HT-29 (cell line): Measurements from ENCODE around the gene TAPT1. TPM values are rescaled to one million over a fixed set of nuclear protein-coding genes. Genes with fewer than 3 reads are reported as not detected.
"Not testable (repeated sequence)": the region's sequence is repeated elsewhere in the genome, so short reads cannot be mapped to it uniquely, and the experiment has no call there.

Experiments
- DNase-seq: peaks from one replicate; pipeline ENCODE4 v3.0.0-alpha.2; 2015; ENCODE audit warnings: low spot score
- total RNA-seq: library from RNA; depleted of rRNA; stranded (reverse); fragments of >200 nt; shearing (Covaris generic); gene quantifications from 2 replicates; pipeline ENCODE4 v1.2.3, GENCODE V29; 2014

The TAPT1 gene
- total RNA-seq, 1 experiment from 2014 or later, result 6.7 TPM

DNA sequence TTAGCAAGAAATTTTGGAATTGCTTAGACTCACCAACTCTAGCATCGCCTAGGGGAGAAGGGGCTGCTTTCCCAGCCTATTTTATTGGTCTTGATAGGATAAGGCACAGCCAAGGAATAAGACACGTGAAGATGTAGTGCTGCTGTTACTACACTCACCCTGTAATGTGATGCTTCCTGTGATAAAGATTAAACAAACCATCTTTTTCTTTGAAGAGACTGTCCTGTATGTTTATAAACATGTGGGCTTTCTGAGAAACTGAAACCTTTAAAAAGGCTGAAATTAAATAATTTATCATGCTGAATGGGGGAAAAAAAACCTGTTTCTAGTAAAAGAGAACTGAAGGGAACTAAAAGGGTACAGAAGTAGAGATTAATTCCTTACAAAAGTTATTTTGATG, 13.2 kb downstream of the TAPT1 start:
- DNase-seq, result no peak

DNA sequence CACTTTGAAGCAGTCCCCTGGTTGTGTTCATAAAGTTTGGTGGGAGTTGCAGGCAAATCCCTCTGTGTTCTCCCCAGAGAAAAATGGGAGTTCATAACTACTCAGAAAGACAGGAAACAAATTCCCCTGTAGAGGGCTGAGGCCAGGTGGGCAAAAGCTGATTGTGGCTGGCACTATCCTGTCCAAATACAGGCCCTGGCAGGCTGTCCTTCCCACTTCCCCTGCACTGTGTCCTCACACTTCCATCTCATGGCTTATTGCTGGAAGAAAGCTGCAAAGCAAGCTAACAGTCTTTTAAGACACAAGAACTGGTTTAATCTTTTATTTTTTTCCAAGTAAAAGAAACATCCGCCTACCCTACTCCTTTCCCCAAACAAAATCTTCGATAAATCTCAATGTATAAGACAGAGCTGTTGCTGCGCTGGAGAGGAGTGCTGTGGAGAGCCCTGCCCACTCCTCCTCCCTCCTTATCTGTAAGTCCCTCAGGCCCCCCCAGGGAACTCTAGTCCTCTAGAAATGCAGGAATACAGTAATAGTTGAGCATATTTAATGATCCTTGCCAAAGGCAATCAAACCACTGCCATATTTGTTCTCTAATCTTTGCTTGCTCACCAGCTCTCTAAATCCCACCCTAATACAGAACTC, 14.0 kb downstream of the TAPT1 start:
- DNase-seq, result no peak

DNA sequence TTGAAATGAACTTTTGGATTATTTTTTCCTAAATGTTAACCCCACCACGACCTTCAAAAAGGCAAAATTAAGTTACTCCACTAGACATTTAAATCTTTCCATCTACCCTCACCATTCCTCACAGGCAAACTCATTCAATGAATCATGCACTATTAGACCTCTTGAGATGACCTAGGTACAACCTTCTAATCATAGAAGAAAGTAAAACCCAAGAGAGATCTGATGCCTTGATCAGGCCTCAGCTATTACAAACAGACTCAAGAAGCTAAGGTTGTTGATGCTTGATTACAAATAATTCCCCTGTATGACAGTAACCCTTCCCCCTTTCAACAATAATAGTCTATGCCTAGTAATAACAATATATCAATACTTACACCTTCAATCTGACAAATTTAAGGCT, 18.9 kb downstream of the TAPT1 start:
- no peak for DNase-seq

DNA sequence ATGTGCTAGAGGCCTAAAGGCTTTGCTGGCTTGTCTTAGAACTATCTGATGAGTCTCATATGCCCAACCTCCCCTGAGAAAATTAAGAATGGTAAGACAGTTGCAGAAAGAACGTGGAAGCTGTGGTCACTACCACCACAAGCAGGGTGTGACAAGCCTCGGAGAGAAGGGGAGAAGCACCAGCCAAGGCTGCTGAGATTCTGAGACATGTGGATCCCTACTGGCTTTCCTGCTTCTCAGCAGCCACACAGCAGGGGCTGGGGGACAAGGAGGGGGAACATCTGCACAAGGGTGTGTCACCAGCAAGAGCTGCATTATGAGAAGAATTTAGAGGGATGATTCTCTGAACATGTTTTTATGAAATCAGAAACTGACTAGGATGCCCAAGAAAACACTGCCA, 19.4 kb downstream of the TAPT1 start:
- DNase-seq, result no peak

DNA sequence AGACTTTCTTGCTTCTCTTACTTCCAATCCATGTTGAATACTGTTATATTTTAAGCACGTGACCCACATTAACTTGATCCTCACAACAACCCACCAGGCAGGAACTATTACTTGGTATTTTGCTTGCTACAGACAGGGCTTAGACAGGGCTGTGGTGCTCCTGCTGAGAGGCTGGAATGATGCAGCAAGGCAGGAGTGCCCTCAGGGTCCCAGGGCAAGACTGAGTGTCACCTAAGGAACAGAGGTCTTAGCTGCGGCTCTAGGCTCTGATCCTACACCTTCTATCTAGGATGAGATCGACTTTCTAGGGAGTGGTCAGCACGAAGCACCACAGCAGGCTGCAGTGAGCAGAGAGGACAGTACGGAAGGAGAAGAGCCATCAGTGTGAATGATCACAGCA, 20.0 kb downstream of the TAPT1 start:
- no peak for DNase-seq

DNA sequence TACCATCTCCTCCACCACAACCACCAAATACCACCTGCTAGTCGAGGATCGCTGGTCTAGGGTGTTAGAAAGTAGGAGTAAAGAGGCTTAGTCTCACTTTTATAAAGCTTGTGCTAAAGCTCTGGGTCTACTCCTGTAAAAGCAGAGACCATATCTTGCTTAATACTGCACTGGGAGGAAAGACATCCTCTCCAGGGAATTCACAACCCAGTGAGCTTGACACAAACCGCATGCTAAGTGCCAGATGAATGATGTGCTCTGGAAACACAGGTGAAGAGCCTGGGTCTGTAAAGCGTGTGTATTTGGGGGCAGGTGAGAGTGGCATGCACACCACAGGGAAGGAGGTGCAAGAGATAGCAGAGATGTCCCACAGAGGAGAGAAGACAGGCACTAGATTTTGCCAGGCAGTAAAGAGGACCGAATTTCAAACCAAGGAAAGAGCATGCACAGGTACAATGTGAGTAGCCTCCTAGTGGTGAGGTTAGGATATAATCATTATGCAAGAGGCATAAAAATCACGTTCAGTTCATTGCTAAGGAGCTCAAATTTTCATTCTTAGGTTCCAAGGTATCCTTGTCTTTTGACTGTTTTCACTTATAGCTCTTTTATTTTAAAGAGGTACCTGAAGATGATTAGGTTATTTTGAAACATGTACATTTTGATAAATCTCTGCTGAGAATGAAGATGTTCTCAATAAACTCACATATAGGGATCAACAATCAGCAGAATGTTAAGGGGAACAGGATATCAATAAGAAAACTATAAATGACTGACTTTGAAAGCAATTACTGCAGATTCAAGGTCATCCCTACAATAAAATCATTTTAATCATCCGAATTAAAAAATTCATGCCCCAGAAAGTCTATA, 20.7 kb downstream of the TAPT1 start:
- peak; percentile 33 for DNase-seq

DNA sequence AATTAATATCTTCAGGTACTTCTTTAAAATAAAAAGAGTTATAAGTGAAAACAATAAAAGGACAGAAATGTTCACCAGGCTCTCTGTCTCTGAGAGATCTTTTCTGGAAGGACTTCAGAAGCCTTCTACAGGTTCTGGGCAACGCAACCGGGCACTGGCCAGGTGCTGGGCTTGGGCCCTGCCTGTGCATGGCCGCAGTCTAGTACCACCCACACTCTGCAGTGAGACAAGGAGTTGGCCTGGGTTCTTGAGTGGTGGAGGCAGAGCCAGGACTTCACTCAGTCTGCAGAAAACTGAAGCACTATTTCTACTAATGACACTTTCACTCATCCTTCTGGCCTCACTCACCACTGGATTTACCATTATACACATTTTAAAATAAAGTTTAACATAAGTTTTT, 21.8 kb downstream of the TAPT1 start:
- no peak for DNase-seq

DNA sequence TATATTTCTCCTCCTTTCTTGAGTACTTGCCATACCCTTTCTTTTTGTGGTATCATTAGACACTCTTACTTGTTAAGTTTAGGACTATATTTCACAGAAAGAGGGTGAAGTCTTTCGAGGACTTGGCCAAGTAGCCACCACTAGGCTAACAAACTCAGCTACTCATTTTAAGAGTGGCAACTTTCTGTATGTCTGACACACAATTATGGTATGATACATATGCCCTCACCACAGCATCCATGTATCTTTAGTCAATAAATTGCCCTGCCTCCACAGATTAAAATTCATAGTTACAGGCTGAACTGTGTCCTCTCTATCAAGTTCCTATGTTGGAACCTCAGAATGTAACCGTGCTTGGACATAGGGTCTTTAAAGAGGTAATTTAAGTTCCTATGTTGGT, 23.2 kb downstream of the TAPT1 start:
- DNase-seq, result no peak

DNA sequence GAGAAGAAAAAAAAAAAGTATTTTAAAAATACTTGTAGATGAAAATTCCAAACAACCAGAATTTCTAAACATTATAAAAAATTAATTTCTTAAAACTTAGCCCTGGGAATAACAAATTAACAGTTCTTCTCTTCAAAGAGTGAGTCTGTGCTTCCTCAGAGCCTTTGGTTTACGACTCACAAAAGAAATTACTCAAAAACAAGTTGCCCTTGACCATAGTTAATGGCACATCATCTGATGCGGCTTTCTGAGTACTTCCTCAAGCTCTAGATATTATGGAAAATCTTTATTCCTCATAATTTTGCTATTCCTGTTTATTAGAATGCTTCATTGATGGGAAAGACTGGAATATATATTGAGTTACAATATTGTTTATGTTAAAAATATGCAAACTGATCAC, 23.7 kb downstream of the TAPT1 start:
- no peak for DNase-seq

DNA sequence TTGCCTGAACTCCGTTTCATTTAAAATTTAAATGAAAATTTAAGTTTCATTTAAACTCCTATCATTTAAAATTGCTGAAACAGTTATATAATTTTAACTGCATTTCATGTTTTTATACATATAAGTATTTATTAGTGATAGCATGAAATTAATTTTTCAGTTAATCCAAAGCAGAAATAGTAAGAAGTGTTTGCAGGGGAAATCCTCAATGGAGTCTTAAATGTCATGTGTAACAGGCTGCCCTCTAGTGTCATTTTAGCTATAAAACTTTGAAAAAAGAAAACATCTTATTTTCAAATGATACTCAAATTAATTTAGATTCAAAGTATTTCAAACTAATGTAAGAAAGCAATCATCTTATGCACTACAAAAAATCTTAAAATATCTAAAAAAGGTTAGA, 27.2 kb downstream of the TAPT1 start:
- peak; percentile 45 for DNase-seq

DNA sequence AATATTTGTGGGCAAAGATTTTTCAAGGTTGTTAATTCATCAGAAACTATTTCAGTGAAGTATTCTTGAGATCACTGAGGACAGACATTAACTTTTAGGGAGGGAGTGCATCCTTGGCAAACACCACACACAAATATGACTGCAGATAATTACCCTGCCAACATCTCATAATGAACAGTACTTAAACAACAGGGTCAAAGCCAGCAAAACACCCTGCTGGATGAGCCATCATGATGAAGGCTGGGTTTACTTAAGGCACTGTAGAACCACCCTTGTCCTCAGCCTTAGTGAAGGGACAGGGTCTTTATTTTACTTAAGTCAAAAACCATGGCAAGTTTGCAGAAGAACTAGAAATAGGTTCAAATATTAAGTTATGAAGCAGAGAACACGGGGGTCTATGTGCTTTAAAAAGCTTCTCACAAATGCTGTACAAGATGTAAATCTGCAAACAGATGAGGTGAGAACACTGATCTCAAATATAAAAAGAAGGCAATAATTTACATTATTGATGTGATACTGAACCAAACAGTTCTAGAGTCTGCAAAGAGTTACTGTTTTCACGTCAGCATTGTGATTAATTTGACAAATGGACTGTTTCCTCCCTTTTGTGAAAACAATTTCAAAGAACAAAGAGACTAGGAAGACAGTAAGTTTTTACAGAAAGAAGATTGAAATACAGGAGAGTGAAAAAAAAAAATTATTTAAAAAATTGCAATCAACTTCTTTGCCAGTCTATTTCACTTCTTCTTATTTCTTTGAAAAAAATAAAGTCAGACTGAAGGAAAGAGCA, 28.2 kb downstream of the TAPT1 start:
- DNase-seq, result peak; percentile 21

DNA sequence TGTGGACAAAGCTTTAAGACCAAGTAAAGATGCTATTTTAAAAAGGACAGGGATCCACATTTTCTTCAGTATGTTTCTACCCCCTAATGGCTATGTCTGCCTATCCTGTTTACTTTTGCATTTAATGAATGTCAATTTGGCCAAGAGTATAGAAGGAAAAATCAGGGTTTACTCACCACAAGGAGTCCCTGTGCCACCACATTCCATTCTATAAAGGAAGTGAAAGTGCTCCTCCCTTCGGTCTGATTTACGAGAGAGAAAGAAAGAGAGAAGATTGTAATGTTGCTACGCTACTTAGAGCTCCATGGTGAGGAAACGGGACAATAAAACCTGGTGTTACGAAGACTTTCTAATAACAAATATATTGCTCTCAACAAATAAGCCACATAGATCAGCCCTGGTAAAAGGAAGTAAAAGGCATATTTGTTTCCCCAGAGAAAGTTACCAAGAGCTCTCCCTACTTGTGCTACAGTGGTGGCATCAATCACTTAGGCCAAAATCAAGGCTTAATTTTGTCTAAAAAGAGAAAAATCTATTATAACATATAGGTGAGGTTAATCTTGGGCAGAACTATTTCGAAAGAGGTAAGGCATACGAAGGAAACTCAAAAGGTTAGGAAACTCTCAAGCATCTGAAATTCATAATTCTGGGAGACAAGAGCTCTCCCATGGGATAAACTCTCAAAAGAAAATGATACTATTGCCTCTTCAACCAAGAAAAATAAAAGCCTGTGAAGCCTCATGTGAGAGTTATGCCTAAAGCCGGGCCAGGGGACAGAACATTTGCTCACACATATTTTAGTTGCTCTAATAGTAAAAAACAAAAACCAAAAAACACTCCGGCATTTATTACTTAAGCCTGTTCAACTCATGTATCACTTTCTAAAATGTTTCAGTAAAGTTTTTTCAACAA, 29.5 kb downstream of the TAPT1 start:
- DNase-seq, result peak; percentile 95

DNA sequence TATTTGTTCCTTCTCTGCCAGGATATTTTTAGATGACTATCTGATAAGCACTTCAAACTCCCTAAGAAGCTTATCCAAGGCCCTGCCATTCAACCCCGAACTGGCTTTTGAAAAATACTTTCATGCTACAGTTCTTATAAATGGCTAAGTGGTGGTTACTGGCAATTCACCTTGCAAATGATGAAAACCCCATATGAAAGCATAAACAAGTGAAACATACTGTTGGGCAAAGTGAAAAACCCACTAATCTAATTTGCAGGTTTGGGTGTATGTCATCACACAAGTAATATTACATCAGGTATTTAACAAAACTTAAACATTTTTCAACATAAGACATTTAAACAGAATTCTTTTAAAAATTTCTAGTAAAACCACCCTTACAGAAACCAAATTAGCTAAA, 31.1 kb downstream of the TAPT1 start:
- DNase-seq, result no peak

DNA sequence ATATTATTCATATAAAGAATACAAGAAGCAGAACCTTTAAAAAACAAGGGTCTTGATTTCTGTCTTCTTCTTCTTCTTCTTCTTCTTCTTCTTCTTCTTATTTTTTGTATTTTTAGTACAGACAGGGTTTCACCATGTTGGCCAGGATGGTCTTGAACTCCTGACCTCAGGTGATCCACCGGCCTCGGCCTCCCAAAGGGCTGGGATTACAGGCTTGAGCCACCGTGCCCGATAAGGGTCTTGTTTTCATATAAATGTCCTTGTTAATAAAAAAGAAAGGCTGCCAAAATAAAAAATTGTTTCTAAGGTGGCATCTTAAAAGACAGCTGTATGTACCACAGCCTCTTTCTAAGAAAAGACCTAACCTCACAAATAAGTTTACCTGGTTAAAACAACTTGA, 31.5 kb downstream of the TAPT1 start:
- not testable (repeated sequence) for DNase-seq

DNA sequence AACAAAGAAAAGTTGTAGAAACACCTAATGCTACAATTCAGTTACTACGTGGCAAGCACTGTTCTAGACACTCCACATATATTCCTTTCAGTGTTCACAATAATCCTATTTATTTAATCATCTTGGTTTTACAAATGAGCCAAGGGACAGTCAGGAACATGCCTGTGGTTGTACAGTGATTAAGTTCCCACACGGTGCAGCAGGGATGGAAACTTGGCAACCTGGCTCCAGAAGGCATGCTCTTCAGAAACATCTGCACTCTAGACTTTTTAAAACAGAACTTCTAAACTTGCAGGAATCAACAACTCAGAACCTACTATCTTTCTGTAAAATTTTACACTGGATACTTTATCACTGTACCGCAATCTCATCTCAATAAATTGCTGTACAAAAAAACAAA, 32.1 kb downstream of the TAPT1 start:
- DNase-seq, result no peak

DNA sequence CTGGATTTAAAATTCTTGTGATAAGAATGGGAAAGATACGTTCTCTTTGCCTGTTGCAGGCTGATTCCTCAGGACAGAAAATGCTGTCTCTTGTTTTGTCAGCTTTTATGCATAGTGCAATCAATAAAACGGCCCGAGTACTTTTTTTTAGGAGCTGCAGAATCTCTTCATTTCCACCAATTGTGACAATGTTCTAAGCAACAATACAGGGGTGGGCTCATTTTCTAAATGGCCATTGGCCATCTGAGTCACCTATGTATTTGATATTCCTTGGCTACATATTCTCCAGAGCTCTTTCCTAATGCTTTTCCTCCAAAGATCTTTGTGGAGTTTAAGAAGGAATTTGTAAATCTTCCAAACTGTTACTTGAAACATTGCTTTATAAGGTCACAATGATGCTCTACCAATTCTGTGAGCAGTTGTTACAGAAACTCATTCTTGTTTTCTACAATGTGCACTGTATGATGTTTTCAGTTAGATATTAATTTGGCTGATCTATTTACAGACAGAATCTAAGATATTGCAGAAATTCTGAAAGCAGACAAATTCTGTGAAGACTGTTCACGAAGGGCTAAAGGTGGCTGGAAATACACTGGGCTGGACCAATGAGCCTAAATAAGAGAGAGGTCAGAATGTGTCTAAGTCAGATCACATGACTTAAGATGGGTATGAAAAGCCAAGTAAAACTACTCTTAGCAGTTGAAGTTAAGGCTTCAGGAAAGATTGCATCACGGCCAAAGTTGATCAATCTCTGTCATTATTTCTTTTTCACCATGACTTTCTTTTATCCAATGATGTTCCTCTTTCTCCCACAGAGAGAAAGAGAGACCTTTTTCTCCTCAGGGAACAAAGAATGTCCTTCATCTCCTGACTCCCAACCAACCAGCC, 33.4 kb downstream of the TAPT1 start:
- no peak for DNase-seq

DNA sequence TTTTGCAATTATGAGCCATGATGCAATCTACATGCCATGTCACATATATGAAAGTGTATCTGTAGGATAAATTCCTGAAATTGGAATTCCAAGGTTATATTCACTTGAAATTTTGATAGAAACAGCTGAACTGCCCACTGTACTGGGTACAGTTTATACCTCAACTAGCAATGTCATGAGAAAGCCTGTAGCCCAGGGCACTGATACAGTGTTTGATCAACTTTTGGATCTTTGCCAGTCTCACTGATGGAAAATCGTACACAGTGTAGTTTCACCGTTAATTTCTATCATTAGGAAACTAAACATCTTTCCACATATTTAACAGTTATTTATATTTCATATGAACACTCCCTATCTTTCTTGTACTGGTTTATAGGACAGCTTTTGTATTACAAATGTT, 34.2 kb downstream of the TAPT1 start:
- DNase-seq, result no peak

DNA sequence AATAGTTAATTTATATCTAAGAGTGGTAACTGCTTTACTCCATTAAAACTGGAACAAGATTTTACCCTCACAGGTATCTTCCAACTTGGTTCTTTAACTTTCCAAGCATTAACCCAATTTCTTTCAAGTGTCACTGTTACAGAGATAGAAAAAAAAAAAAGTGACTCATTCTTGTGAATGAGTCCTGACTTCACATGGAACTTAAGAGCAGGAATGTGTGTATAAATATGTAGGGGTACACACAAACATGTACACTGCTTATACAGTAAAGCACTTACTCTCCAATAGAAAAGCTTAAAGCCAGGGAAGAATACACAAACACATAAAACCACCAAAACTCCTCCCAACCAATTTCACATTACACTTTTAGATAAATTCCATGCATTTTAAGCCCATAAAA, 38.8 kb downstream of the TAPT1 start:
- no peak for DNase-seq

DNA sequence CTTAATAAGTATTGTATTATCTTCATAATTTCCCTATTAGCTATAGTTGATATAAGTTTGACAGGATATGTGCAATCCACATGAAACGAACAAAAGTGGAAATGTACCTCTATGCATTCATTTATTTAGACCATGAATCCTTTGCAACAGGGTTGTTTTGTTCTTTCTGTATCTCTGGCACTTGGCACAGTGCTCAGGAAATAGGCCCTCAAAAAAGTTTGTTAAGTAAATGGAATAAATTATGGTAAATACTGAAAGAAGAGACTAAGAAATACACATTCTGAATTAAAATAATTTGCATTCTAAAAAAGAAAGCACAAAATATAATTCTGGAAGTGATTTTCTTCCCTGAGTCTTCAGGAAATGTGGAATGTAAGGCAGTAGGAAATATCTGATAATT, 39.3 kb downstream of the TAPT1 start:
- no peak for DNase-seq

DNA sequence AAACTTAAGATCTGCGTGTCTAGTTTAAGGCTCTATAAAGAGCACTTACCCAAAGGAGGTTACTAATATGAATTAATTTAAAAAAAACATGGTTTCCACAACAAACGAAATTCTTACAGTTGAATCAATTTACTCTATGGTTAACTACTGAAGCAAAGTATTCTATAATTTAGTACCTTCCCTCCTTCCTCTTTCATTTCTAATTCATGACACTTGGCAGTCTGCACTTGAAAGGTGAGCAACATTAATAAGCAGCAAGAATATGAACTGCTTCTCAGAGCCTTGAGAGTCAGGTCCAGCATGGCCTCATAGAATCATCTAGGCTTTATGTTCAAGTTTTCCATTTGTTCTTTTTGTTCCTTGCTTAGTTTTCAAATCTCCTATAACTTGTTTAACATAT, 42.7 kb downstream of the TAPT1 start:
- no peak for DNase-seq
